SU-DHL-6 (cell line): ENCODE data around the gene AHR.

ENCODE experiments used
- CTCF ChIP-seq: fragments of 200-600 bp; sonication (generic); IDR thresholded peaks from one replicate; pipeline ENCODE4 v1.5.1; 2017; ENCODE audit warnings: antibody characterized with exemption, mild to moderate bottlenecking, low read length, moderate library complexity; ENCODE audit not compliant: insufficient read depth, poor library complexity, severe bottlenecking
- EZH2phosphoT487 ChIP-seq: fragments of 200-600 bp; sonication (generic), shearing (Covaris generic); conservative IDR thresholded peaks from 2 replicates; pipeline ENCODE4 v1.6.1; 2018; ENCODE audit warnings: mild to moderate bottlenecking, antibody characterized with exemption, low read length, moderate library complexity, mixed read lengths

DNA sequence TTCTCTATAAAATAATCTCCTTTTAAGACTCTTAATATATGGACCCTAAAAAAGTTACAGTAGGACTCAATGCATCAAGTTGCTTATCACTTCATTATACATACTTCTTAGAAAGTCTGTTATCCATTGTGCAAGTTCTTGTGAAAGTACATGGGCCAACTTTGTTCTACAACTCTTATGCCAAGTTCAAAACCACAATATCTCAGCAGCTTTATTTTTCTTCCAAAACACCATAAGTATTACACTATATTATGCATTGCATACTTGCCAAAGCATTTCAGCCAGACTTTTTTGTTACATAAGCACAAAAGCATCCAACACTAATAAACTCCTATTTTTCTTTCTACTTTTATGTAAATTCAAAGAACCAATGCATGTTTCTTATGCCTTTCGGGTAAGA, 94.4 kb downstream of the AHR start:
- no peak for TF ChIP-seq CTCF
- TF ChIP-seq EZH2phosphoT487 = no peak
